A549 (cell line): ENCODE measurements around the gene CCDC167. TPM values are rescaled to one million over a fixed set of nuclear protein-coding genes. Genes with fewer than 3 reads are reported as not detected.

Experiments used
- ATAC-seq, 2 experiments: fragments of 200-7000 bp in 1 of 2; fragments of >200 bp in 1 of 2; cut with Nextera tagmentation in 1 of 2; cut with Tn5 transposase in 1 of 2; 3 replicates each; pipeline versions ENCODE4 v1.8.0 to v1.9.1; 2018 to 2020; ENCODE audit warnings: mild to moderate bottlenecking in 1 of 2, moderate library complexity in 1 of 2
- CTCF ChIA-PET: fragments of 300-600 bp; sonication (Branson Sonifier 250); formaldehyde crosslinking; extraction: SDS; loops from one replicate; lab custom pipeline; 2021; ENCODE audit warnings: antibody characterized with exemption, inconsistent platforms; lab: Yijun Ruan, JAX
- POLR2A ChIA-PET: fragments of 350-600 bp; formaldehyde crosslinking; extraction: SDS; loops from one replicate; lab custom pipeline; 2021; ENCODE audit warnings: antibody characterized with exemption, inconsistent platforms; lab: Yijun Ruan, JAX
- DNase-seq, 2 experiments: peaks; one replicate each; pipeline versions ENCODE4 v3.0.0 to v3.0.0-alpha.2; 2011 to 2016; ENCODE audit warnings: low read depth in 1 of 2, low spot score in 1 of 2
- FAIRE-seq: peaks from 2 replicates; lab custom pipeline; 2011; peaks lifted over from hg19 to GRCh38; lab: Jason Lieb, UNC
- H3K27ac ChIP-seq, 2 experiments: fragments of >200 bp; sonication (Bioruptor Twin); formaldehyde crosslinking; 3 replicates each; pipeline ENCODE4 v1.5.1; 2016 to 2017
- H3K4me1 ChIP-seq: fragments of >200 bp; sonication (Bioruptor Twin); formaldehyde crosslinking; 3 replicates; pipeline ENCODE4 v1.6.1; 2016
- H3K4me2 ChIP-seq: fragments of >200 bp; sonication (Bioruptor Twin); formaldehyde crosslinking; 3 replicates; pipeline ENCODE4 v1.6.1; 2016
- H3K4me3 ChIP-seq: fragments of >200 bp; sonication (Bioruptor Twin); formaldehyde crosslinking; 3 replicates; pipeline ENCODE4 v1.5.1; 2016
- H3K9me3 ChIP-seq: fragments of >200 bp; sonication (Bioruptor Twin); formaldehyde crosslinking; 3 replicates; pipeline ENCODE4 v1.6.1; 2016
- CBX8 ChIP-seq: fragments of 200-600 bp; sonication (generic); IDR thresholded peaks from 2 replicates; pipeline ENCODE4 v1.6.1; 2016
- CEBPB ChIP-seq, 2 experiments: fragments of >200 bp in 1 of 2; sonication (Bioruptor Twin) in 1 of 2; formaldehyde crosslinking in 1 of 2; IDR thresholded peaks; 2 replicates each; pipeline ENCODE4 v1.6.1; 2012 to 2016
- EHF ChIP-seq: fragments of 250-450 bp; sonication (Bioruptor Pico); IDR thresholded peaks from 2 replicates; pipeline ENCODE4 v1.5.0; 2020; ENCODE audit warnings: mild to moderate bottlenecking
- EHMT2 ChIP-seq: fragments of 200-600 bp; sonication (generic); IDR thresholded peaks from 2 replicates; pipeline ENCODE4 v1.6.1; 2016; ENCODE audit warnings: antibody characterized with exemption, low read depth, mild to moderate bottlenecking, moderate library complexity
- ELK1 ChIP-seq: fragments of 150-350 bp; IDR thresholded peaks from 2 replicates; pipeline ENCODE4 v1.6.1; 2014; ENCODE audit warnings: low read depth, mild to moderate bottlenecking, low read length
- EP300 ChIP-seq, 2 experiments: fragments of >200 bp; sonication (Bioruptor Twin); formaldehyde crosslinking; IDR thresholded peaks; 2 replicates in 1 of 2; 3 replicates in 1 of 2; pipeline ENCODE4 v1.6.1; 2016 to 2017
- ESRRA ChIP-seq: fragments of 150-350 bp; IDR thresholded peaks from 2 replicates; pipeline ENCODE4 v1.6.1; 2014; ENCODE audit warnings: mild to moderate bottlenecking, low read length, borderline replicate concordance
- FOSL2 ChIP-seq, 2 experiments: fragments of 450-650 bp in 1 of 2; fragments of >200 bp in 1 of 2; sonication (Bioruptor Twin) in 1 of 2; formaldehyde crosslinking; IDR thresholded peaks; 2 replicates each; pipeline versions ENCODE4 v1.5.0 to v1.6.1; 2016 to 2020; ENCODE audit warnings: mild to moderate bottlenecking in 1 of 2, moderate library complexity in 1 of 2
- GATA3 ChIP-seq: IDR thresholded peaks from 2 replicates; pipeline ENCODE4 v1.6.1; 2012; ENCODE audit warnings: borderline replicate concordance
- HDAC2 ChIP-seq: fragments of 200-600 bp; sonication (generic); IDR thresholded peaks from 2 replicates; pipeline ENCODE4 v1.6.1; 2016
- HES2 ChIP-seq: fragments of >200 bp; sonication (Bioruptor Twin); formaldehyde crosslinking; IDR thresholded peaks from 2 replicates; pipeline ENCODE4 v1.6.1; 2016
- JUN ChIP-seq, 2 experiments: fragments of >200 bp; sonication (Bioruptor Twin); formaldehyde crosslinking; IDR thresholded peaks; 2 replicates in 1 of 2; 3 replicates in 1 of 2; pipeline ENCODE4 v1.6.1; 2016 to 2017
- MAFK ChIP-seq: fragments of 450-650 bp; IDR thresholded peaks from 2 replicates; pipeline ENCODE4 v1.6.1; 2014; ENCODE audit not compliant: partially characterized antibody
- MAX ChIP-seq: IDR thresholded peaks from 2 replicates; pipeline ENCODE4 v1.6.1; 2012
- NPAS2 ChIP-seq: fragments of 250-450 bp; sonication (Bioruptor Pico); IDR thresholded peaks from 2 replicates; pipeline ENCODE4 v1.8.0; 2022; ENCODE audit warnings: mild to moderate bottlenecking, moderate library complexity, borderline replicate concordance
- NR3C1 ChIP-seq: fragments of >200 bp; sonication (Bioruptor Twin); formaldehyde crosslinking; IDR thresholded peaks from 3 replicates; pipeline ENCODE4 v1.6.1; 2017
- PHF8 ChIP-seq: fragments of 200-600 bp; sonication (generic); IDR thresholded peaks from 2 replicates; pipeline ENCODE4 v1.6.1; 2016; ENCODE audit warnings: low read depth, mild to moderate bottlenecking, antibody characterized with exemption, moderate library complexity, borderline replicate concordance
- POLR2A ChIP-seq: IDR thresholded peaks from 2 replicates; pipeline ENCODE4 v1.6.1; 2012; ENCODE audit warnings: mild to moderate bottlenecking, low read length
- RARB ChIP-seq: fragments of 250-450 bp; sonication (Bioruptor Pico); IDR thresholded peaks from 2 replicates; pipeline ENCODE4 v1.8.0; 2021; ENCODE audit warnings: mild to moderate bottlenecking, moderate library complexity
- RNF2 ChIP-seq: fragments of 200-600 bp; sonication (generic); IDR thresholded peaks from 2 replicates; pipeline ENCODE4 v1.6.1; 2016; ENCODE audit warnings: low read depth, mild to moderate bottlenecking, antibody characterized with exemption, moderate library complexity, borderline replicate concordance
- SMC3 ChIP-seq: fragments of >200 bp; sonication (Bioruptor Twin); formaldehyde crosslinking; IDR thresholded peaks from 3 replicates; pipeline ENCODE4 v1.6.1; 2018; ENCODE audit warnings: inconsistent platforms
- TFCP2L1 ChIP-seq: fragments of 250-450 bp; sonication (Bioruptor Pico); IDR thresholded peaks from 2 replicates; pipeline ENCODE4 v1.5.0; 2021; ENCODE audit warnings: mild to moderate bottlenecking
- TP53 ChIP-seq: fragments of 250-450 bp; sonication (Bioruptor Pico); IDR thresholded peaks from 2 replicates; pipeline ENCODE4 v1.5.0; 2021; ENCODE audit warnings: mild to moderate bottlenecking, moderate library complexity
- ZC3H11A ChIP-seq: fragments of 450-650 bp; IDR thresholded peaks from 2 replicates; pipeline ENCODE4 v1.6.1; 2014; ENCODE audit warnings: antibody characterized with exemption, mild to moderate bottlenecking
- ZNF302 ChIP-seq: fragments of 250-450 bp; sonication (Bioruptor Pico); IDR thresholded peaks from 2 replicates; pipeline ENCODE4 v1.9.0; 2021; ENCODE audit warnings: inconsistent platforms, mild to moderate bottlenecking, moderate library complexity
- ZSCAN20 ChIP-seq: fragments of 250-450 bp; sonication (Bioruptor Pico); IDR thresholded peaks from 2 replicates; pipeline ENCODE4 v1.8.0; 2022; ENCODE audit warnings: mild to moderate bottlenecking, moderate library complexity
- WGBS: methylation state at CpG from one replicate; pipeline ENCODE4 v1.1.6; 2017; ENCODE audit errors: missing lambda C conversion rate; 5-methylcytosine and 5-hydroxymethylcytosine counted together
- polyA plus RNA-seq, 4 experiments: library from polyadenylated mRNA; depleted of rRNA in 3 of 4; stranded (reverse); fragments of >200 nt; fragmentation: RNase III in 1 of 4; extraction: RNeasy Plus Mini Kit Qiagen cat#74134 plus additional on column Dnase treatment in 1 of 4; gene quantifications; 2 replicates in 3 of 4; 3 replicates in 1 of 4; pipeline ENCODE4 v1.2.3, GENCODE V29; 2011 to 2017
- TF ChIP-seq, protein P1 (sequence below): fragments of >200 bp; sonication (Bioruptor Twin); formaldehyde crosslinking; IDR thresholded peaks from 3 replicates; pipeline ENCODE4 v1.6.1; 2016
- TF ChIP-seq, protein P2 (sequence below): IDR thresholded peaks from 2 replicates; pipeline ENCODE4 v1.6.1; 2012

CCDC167 gene
- polyA plus RNA-seq, 2 of the 4 experiments (the other 2 are of a cell fraction) = 35.1 to 39.1 TPM

GRCh38 chr6:37495244-37495934 lies 4.3 kb downstream of the CCDC167 start:
- ChIA-PET CTCF (interaction anchor here (1.1 to 1.2 kb wide), 2 partner anchors 11 to 196 kb away, joined by 3 to 4 read pairs; no protein-coding TSS in a partner anchor), POLR2A (no interaction called here)
- H3K4me3 ChIP-seq = no peak overlapping the region
- no peak for DNase-seq
- no peak for ATAC-seq
- H3K9me3 ChIP-seq = no peaks in the 10 kb centered on the region
- peaks cover 4% of the 10 kb centered on the region; the same call in 1 of the 3 replicates for H3K4me1 ChIP-seq
- no peak overlapping the region for H3K4me2 ChIP-seq
- H3K27ac ChIP-seq = no peak overlapping the region
- WGBS = 95% methylated on average over 4 of the region's 4 CpGs
- TF ChIP-seq NPAS2 (no peak), EHMT2 (no peak), JUN (IDR thresholded peaks at IDR 0.05) (no peak), ZNF302 (CRISPR knock-in tag) (no peak), TP53 (no peak), RARB (CRISPR knock-in tag) (no peak), PHF8 (no peak), GATA3 (no peak), SMC3 (no peak), ELK1 (no peak), ZC3H11A (no peak), TFCP2L1 (CRISPR knock-in tag) (no peak), EP300 (IDR thresholded peaks at IDR 0.05) (no peak), CBX8 (no peak)
- TF ChIP-seq, protein P1, sequence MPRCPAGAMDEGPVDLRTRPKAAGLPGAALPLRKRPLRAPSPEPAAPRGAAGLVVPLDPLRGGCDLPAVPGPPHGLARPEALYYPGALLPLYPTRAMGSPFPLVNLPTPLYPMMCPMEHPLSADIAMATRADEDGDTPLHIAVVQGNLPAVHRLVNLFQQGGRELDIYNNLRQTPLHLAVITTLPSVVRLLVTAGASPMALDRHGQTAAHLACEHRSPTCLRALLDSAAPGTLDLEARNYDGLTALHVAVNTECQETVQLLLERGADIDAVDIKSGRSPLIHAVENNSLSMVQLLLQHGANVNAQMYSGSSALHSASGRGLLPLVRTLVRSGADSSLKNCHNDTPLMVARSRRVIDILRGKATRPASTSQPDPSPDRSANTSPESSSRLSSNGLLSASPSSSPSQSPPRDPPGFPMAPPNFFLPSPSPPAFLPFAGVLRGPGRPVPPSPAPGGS = no peak
- TF ChIP-seq, protein P2, sequence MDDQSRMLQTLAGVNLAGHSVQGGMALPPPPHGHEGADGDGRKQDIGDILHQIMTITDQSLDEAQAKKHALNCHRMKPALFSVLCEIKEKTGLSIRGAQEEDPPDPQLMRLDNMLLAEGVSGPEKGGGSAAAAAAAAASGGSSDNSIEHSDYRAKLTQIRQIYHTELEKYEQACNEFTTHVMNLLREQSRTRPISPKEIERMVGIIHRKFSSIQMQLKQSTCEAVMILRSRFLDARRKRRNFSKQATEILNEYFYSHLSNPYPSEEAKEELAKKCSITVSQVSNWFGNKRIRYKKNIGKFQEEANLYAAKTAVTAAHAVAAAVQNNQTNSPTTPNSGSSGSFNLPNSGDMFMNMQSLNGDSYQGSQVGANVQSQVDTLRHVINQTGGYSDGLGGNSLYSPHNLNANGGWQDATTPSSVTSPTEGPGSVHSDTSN = no peak
- FAIRE-seq = no peak

- Histone ChIP-seq H3K9me3 (no peaks in the 10 kb centered on the region), H3K4me1 (no peaks in the 10 kb centered on the region; the same call in 2 of the 3 replicates), H3K4me2 (no peak overlapping the region), H3K4me3 (no peak overlapping the region), H3K27ac (no peak overlapping the region)
- ATAC-seq (no peak), DNase-seq (no peak), FAIRE-seq (no peak)
- 94% methylated on average over 6 of the region's 9 CpGs for WGBS
- ChIA-PET CTCF (interaction anchor here (1.8 kb wide), 1 partner anchor 198 kb away, joined by 4 read pairs; no protein-coding TSS in a partner anchor), POLR2A (no interaction called here)
- TF ChIP-seq RNF2 (no peak), EHF (no peak), CEBPB (IDR thresholded peaks at IDR 0.05) (no peak), ELK1 (no peak), POLR2A (no peak), ZSCAN20 (CRISPR knock-in tag) (no peak), MAFK (no peak), ESRRA (no peak), FOSL2 (IDR thresholded peaks at IDR 0.05) (no peak), FOSL2 (CRISPR knock-in tag; IDR thresholded peaks at IDR 0.05) (no peak), NR3C1 (no peak), HES2 (no peak), HDAC2 (no peak), ZNF302 (CRISPR knock-in tag) (no peak), MAX (no peak)
- TF ChIP-seq, protein P2 = no peak
Measured at GRCh38 chr6:37493661-37493995, 6.1 kb downstream of the CCDC167 start.
